GM21825 (cell line): Measurements from ENCODE around the gene ANKRD44.
A peak's percentile ranks its signal among the peaks of the same experiment; 100 is the strongest.
"Not testable (repeated sequence)": the region's sequence is repeated elsewhere in the genome, so short reads cannot be mapped to it uniquely, and the experiment has no call there.

ENCODE experiments used
- ATAC-seq: cut with Tn5 transposase; IDR thresholded peaks from one replicate; pipeline ENCODE4 v1.9.1; 2021; ENCODE audit warnings: mild to moderate bottlenecking, moderate library complexity; ENCODE audit not compliant: unreplicated experiment

Gene ANKRD44

DNA sequence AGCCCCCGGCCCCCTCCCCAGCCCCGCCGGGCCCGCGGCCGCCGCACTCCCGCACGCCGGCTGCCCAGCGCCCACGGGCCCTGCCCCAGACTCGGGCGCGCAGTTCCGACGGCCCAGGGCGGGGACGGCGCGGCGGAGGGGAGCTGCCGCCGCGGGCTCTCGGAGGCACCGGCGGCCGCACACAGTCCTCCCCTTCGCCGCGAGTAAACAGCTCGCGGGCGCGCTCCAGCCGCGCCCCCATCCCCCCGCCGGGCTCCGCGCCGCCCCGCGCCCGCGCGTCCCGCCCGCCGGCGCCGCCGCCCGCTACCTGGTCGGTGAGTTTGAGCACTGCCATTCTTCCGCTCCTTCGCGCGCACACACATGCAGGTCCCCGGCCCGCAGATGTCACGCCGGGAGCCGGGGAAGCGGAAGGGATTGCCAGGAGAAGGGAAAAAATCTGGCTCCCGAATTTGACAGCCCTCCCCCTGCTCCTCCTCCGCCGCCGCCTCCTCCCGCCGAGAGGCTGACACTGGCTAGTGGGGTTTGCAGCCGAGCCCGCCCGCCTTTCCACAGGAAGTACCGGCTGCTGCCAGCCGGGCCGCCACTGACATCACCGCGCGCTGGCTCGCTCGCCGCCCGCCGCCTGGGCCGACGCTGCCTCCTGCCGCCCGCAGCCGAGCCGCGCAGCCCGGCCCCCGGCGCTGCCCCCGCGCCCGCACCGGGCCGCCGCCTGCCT is at the start of gene ANKRD44:
Gene ANKRD44 (minus strand): TSS at position 510 of the 715 bp plus-strand sequence. CDS start 176 bp downstream, at position 334.
- peak; percentile 63 for ATAC-seq

DNA sequence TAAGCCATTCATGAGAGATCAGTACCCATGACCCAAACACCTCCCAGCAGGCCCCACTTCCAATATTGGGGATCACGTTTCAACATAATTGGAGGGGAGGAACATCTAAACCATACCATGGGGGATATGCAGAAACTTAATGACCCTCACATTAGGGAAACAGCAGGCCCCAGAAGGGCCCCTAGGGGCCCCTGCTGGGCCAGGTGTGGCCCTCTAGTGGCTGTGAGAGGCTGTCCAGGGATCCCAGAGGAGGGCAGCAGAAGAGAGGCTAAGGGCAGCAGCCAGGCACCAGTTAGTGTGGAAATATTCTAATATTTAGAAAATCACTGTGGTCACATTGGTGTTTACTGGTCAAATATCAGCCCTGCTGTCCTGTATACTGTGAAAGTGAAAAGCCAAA is 49.3 kb upstream of the ANKRD44 start:
- no peak for ATAC-seq

DNA sequence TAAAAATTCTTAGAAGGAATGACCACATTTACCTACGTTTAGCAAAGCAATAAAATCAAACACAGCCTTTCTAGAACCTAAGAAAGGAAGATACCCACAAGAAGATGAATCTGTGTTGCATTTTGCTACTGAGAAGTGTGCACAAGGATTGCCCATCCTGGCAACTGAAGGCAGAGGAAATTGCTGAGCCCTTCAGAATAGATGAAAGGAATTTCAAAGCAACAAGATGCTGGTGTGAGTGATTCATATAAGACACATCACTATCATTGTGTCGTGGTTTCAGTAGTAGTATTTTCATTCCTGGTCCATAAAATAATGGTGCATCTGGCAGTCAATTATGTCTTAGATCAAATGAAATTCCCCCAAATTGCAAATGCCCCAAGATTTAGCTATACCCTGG is 48.4 kb upstream of the ANKRD44 start:
- no peak for ATAC-seq

DNA sequence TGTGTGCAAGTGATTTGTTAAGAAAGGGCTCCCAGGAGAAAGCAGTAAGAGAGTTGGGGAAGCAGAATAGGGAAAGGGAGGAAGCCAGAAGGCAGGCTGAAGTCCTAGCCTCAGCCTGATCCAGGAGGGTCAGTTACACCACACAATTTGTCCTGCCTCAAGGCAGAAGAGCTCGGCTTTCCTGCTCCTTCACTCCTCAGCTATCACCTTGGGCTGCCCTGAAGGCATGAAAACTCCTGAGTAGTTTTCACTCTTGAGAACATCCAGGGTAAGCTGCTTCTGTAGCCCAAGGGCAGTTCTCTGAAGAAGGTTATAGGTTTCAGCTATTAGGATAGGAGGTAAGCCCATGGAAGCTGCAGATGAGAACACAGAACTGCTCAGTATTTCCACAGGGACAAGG is 47.4 kb upstream of the ANKRD44 start:
- no peak for ATAC-seq

DNA sequence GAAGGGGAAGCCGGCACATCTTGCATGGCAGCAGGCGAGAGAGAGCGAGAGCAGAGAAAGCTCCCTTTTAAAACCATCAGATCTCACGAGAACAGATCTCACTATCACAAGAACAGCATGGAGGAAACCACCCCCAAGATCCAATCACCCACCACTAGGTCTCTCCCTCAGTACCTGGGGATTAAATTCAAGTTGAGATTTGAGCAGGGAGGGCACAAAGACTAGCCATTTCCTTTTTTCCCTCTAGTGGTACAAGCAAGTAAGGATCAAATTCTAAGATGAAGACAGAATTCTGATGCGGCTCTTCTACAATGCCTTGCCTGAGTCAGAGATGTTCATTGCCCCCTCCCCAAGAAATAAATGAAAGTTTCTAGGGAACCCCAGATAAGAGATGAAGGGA is 45.6 kb upstream of the ANKRD44 start:
- no peak for ATAC-seq

DNA sequence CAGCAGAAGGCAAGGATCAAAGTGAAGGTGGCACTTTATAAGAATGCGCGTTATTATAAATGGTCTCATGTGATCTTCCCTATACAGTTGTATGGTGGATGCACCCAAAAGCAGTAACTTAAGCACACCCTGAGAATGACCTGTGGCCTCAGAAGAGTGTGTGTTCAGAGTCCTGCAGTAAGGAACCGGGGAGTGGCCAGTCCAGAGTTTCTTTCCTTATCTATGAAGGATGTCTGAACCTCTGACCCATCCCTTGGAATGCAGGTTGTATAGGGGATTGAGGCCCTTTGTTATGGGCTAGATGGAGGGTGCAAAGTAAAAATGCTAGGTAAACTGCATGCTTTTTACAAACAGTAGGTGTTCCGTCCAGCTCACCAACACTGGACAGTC is 43.6 kb upstream of the ANKRD44 start:
- no peak for ATAC-seq

DNA sequence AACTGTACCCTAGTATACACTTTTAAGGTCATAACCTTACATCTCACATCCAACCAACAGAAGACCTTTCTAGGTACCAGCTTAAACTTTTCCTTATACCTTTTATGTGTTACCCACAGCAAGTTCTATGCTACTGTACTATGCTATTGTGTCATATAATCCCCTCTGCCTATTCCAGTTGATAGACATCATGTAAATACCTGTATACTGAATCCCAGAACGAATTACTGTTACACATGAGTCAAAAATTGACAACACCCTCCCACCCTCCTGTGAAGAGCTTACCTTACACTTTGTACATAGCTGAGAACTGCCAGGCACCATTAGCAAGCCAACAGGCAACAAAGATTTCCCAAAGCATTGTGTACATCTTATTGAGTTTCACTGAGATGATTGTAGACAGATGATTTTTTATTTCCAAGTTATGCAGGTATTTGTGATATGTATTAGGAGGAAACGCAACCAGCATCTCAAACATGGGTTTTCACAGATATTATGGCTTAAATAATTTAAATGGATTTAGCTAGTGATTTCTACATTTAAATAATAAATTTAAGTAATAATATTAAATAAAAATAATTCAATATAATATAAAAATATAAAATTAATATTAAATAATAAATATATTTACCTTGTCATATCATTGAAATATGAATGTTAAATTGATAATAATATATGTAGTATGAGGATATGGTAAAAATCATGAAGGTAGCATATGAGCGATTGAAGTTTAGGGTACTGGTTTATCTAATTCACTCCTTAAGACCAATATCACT is 43.0 kb upstream of the ANKRD44 start:
- no peak for ATAC-seq

DNA sequence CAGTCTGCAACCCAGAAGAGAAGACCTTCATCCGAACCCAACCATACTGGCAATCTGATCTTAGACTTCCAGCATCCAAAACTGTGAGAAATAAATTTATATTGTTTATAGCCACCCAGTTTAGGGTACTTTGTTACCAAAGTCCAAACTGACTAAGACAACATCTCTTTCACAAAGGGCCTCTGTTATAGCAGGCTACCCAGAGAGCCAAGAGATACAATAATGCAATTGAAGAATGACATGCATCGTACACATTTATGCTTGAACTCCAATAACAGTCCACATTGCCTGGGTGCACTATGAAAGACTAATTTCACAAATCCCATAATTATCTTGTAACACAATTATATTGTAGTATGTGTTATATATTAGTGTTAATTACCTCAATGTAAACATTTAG is 39.1 kb upstream of the ANKRD44 start:
- no peak for ATAC-seq

DNA sequence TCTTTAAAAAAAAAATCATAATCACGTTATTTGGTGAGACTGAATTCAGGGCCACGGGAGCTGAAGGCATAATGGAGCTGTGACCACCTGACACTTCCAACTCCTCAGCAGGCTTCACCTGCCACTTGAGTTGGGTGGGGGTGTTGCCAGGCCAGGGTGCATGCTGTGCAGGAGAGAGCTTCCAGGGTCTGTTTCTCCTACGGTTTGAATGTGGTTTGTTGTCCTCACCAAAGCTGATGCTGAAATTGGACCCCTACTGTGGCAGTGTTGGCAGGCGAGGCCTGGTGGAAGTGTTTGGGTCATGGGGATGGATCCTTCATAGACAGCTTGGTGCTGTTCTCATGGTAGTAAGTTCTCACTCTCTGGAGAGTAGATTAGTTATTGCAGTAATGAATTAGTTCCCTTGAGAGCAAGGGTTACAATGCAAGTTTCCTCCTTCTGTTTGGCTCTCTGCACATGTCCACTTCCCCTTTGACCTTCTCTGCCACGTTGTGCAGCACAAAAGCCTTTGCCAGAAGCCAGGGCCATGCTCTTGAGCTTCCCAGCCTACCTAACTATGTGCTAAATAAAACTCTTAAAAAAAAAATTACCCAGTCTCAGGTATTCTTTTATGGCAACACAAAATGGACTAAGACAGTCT is 38.3 kb upstream of the ANKRD44 start:
- ATAC-seq: no peak

DNA sequence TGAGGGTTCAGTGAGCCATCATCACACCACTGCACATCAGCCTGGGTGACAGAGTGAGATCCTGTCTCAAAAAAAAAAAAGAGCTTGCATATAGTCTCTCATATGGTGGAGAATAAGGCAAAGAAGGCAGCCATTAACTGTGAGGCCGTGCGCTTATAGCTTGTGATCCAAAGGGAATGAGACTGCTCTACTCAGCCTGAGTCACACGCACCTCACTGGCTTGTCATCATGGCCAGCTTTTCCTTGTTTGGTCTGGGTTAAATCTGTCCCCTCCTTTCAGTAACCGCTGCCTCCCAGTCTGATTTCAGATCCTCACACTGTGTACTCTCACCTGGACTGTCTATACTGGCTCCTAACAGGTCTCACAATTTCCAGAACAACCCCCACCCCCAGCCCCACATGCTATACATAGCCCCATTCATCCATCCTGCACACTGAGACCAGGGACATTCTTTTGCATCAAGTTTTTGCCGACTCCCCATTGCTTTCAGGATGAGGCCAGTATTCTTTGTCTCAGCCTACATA is 35.3 kb upstream of the ANKRD44 start:
- no peak for ATAC-seq

DNA sequence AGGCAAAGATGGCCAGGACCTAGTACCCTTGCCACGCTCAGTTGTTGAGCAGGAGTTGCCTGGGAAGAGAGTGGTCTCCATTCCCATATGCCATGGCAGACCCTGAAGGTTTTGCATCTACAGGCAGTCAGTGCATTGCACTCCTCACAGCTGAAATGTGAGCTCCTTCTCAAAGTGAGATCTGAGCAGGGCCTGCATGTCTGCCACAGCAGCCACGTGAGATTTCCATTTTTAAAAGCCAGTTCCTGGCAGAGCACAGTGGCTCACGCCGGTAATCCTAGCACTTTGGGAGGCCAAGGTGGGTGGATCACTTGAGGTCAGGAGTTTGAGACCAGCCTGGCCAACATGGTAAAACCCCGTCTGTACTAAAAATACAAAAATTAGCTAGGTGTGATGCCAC is 33.4 kb upstream of the ANKRD44 start:
- ATAC-seq: not testable (repeated sequence)

DNA sequence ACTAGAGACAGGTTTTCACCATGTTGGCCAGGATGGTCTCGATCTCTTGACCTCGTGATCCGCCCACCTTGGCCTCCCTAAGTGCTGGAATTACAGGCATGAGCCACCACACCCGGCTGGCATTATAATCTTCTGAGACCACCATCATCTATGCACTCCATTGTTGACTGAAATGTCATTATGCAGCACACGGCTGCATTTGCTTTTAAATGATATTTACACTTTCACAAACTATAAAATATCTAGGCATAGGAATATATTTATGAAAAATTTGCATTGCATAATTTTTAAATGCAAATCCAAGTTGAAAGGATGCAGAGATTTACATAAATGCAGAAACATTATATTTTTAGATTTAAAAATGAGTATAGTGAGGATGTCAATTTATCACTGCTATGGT is 30.0 kb upstream of the ANKRD44 start:
- ATAC-seq: no peak

DNA sequence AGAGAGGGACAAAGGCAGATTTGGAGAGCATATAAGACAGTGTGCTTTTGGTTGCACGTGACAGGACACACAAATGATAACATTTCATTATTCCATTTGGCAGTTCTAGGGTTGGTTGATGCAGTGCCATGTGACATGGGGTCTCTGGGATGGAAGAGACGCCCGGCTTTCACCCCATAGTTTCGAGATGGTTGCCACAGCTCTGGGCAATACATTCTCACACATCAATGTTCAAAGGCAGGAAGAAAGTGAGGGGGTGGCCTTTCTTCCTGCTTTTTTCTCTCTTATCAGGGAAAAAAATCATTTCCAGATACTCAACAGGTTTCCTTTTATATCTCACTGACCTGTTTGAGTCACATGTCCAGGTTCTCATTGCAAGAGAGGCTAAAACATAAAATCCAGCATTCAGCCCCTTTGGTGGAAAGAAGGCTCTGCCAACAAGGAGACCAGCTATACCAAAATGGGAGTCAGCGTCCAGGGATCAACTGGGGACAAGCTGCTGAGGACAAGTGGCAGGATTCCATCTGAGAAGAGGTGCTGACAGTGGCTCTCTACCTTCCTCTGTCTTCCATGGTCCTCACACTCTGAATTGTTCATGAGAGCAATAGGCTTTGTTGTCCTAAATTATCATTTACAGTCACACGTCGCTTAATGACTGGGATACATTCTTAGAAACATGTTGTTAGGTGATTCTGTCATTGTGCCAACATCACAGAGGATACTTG is 29.1 kb upstream of the ANKRD44 start:
- ATAC-seq: no peak

DNA sequence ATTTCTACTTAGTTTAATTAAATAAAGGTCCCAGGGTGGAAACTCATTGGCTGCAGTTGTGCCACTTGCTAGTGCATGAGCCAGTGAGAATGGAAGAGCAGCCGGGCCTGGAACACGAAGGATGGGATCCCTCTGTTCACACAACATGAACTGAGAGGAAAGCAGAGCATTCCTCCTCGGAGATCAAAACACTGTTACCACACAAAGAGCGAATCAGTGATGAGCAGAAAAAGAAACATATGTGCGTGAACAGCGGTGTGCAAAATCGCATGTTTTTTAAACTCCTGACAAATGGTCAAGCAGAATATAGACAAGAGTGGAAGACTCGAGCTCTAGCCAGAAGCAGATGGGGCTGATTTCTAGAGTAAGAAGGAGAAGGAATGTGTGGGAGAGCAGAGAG is 28.4 kb upstream of the ANKRD44 start:
- ATAC-seq: no peak

DNA sequence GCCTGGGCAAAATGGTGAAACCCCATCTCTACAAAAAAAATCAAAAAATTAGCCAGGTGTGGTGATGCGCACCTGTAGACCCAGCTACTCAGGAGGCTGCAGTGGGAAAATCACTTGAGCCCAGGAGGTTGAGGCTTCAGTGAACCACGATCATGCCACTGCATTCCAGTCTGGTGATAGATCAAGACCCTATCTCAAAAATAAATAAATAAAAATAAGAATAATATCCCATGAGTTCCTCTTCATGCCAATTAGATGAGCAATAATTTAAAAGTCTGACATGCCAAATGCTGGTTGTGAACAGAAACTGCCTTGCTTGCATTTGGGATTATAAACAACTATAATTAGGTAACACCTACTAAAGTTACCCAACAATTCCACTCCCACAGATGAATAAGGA is 22.1 kb upstream of the ANKRD44 start:
- no peak for ATAC-seq

DNA sequence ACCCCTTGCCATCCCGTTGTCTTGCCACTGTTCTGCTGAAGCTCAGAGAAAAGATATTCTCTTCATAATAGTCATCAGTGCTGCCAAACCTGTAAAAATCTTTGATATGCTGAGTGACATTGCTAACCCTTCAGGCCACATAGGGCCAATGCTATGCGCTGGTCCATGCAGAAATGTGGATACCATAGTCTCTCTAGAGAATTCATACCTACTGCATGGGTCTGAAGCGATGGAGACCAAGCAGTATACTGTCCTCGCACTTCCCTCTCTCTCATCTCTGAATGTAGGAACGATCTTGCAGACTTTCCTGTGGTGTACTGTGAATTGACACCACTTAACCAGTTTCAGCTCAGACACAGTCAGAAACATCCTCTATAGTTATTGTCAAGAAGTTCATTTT is 17.9 kb upstream of the ANKRD44 start:
- ATAC-seq: no peak

DNA sequence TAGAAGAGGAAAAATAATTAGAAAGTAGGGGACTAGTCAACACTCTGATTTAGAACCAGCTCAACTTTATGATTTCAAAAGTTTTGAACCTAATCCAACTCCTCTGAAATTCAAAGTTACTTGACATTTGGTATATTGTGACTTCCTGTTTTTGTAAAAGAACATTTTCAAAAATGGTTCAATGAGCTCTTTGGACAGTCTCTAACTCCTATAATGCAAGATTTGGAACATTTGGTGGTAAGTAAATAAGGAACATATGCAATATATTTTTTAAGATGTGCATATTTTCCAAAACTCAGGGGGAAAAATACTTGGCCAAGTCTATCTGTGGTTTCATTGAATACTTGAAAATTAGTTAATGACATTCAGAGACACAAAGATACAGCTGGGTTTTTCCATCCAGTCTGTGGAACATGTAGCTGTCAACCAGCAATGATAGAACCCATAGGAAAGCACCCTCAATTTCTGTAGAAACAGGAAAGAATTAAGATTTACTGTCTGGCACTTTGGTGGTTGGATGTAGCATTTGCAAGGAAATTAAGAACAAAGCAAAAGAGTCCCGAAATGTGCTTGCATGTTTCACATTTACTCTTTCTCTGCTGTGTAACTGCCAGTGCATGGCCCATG is 17.0 kb upstream of the ANKRD44 start:
- ATAC-seq: no peak

DNA sequence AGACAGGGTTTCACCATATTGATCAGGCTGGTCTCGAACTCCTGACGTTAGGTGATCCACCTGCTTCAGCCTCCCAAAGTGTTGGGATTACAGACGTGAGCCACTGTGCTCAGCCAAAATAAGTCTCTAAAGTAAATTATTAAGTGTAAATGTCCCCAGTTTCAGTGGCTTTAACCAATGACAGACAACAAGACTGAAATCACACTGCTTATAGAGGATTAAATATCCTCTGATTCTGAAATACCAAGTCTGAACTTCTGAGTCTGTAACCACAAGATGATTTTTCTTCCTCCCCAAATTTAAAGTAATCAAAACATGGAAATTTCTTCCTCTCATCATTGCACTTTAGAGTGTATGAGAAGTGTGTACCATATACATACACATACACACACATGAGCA is 16.5 kb upstream of the ANKRD44 start:
- ATAC-seq: no peak

DNA sequence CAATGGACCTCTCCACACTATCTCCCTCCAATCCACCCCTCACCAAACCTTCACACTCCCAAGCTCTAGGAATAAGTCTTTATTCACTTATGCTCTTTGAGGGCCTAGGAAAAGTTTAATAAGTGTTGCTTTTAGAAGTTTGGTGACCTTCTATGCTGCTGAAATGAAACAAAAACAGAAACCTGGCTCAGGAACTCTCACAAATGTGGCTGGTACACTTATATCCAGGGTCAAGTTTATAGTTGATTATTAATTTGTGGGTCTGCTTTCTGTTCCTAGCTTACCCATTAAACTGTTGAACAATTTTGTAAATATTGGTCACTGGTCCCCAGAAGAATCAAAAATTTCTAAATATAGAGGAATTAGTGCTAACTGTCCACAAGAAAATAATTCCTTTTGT is 14.2 kb upstream of the ANKRD44 start:
- ATAC-seq: peak; percentile 88
